ENCODE results near the gene HMGCLL1. TPM values are rescaled to one million over a fixed set of nuclear protein-coding genes. Genes with fewer than 3 reads are reported as not detected.

HMGCLL1 gene
- total RNA-seq, 1 donor from 2014 or later, result 4.8 TPM

DNA sequence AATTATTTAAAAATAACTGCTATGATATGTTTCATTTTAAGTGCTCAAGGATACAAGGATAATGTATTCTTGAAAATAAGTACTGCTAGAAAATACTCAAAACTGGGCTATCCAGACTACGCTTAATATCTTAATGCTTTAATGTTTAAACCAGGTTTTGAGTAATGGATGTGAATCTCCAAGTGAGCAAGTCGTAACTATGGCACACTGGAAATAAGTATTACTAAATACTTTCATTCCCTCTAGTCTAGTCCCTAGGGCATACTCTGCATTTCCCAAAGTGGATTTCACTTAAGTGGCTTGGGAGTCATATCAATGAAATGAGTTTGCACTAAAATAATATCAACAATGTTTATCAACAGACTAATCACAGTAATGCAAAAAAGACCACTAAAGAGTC is 48.1 kb downstream of the HMGCLL1 start:
- no peak for DNase-seq

GRCh38 chr6:55528624-55529023 is 50.4 kb downstream of the HMGCLL1 start:
- DNase-seq, result no peak

DNA sequence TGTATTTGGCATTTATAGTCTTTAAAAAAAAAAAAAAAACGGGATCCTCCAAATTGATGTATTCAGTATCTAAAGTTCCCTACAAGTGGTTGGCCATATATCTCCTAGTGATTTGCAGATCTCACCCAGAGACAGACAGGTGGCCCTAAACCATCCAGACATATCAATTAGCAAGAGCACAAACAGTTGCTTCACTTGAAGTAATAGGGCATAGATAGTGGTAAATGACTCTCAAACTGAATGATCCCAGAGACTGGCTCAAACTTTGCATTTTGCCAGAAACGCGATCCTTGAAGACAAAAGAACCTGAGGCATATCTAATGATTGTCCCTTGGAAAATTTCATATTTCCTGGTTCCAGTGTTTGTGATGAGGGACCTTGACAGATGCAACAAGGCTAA is 54.6 kb downstream of the HMGCLL1 start:
- DNase-seq, result no peak

GRCh38 chr6:55518529-55519060 is 60.4 kb downstream of the HMGCLL1 start:
- DNase-seq, result no peak

- DNase-seq, result no peak
These were observed 62.3 kb downstream of the HMGCLL1 start for GRCh38 chr6:55516736-55517135.

DNA sequence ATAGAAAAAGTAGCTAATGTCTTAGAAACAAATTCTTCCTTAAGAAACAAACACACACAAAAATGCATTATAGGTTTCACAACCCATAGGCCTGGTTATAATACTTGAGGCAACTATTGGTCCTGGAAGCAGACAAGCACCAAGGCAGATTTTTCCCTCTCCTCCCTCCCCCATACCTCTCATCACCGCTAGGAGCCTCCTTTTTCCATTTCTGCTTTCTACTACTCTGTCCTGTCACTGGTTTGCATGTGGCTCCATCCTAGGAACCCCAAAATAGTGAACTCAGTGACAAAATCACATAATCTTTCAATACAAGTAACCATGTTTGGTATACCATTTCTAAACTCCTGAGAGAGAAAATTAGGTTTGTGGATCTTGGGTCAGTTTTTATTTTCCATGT is 66.1 kb downstream of the HMGCLL1 start:
- DNase-seq, result no peak

GRCh38 chr6:55511122-55511800 is 67.7 kb downstream of the HMGCLL1 start:
- DNase-seq, result no peak

GRCh38 chr6:55499591-55499990 is 79.4 kb downstream of the HMGCLL1 start:
- no peak for DNase-seq

- no peak for DNase-seq
These were observed 81.3 kb downstream of the HMGCLL1 start for GRCh38 chr6:55497694-55498093.

DNA sequence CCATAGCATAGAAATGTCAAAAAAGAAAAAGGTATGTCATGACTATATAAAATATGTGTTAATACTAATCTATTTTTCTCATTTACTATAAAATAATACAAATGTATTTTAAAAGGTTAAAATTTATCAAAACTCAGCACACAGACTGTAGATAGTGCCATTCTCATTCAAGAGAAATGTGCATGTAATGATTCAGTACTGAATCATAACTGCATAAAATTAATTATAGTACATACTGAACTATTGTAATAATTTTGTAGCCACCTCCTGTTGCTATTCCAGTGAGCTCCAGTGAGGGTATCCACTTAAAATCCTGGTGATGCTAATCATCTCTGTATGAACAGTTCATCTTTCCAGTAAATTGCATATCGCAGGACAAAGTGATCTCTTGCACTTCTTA is 82.8 kb downstream of the HMGCLL1 start:
- no peak for DNase-seq

- DNase-seq, result no peak
These were observed 83.7 kb downstream of the HMGCLL1 start for GRCh38 chr6:55495277-55495676.

DNA sequence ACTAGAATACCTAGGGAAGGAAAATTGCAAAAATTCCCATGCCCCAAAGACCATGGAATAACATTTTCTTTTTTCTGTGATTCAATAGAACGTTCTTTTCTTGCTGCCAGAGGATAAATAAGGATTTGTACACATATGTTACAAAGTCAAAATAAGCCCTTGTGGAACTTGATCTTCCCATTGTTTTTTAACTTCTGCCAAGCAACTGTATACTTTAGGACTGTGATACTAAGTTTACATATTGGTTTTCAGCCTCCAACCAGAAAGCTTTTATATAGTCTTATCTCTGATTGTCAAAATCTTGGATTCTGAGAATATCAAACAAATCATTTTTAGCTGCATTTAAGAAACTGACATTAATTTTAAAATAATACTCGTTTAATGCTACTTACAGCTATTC is 84.6 kb downstream of the HMGCLL1 start:
- DNase-seq, result no peak

- DNase-seq, result no peak
These were observed 86.7 kb downstream of the HMGCLL1 start for GRCh38 chr6:55492259-55492658.

GRCh38 chr6:55490871-55491270 is 88.1 kb downstream of the HMGCLL1 start:
- DNase-seq, result no peak

GRCh38 chr6:55474382-55474781 is 104.6 kb downstream of the HMGCLL1 start:
- DNase-seq, result no peak

DNA sequence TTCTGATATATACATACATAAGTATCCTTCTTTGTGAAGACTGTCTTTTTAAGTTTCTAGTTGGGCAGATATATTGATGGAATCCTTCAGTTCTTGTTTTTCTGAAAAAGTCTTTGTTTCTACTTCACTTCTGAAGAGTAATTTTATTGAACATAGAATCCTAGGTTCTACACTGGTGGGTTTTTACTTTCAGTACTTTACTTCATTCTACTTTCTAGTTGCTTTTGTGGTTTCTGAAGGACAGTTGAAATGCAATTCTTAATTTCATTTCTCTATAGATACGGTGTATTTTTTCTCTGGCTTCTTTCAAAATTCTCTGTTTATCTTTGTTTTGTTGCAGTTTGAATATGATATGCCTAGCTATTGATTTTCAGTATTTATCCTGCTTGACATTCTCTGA is 105.3 kb downstream of the HMGCLL1 start:
- DNase-seq, result no peak

DNA sequence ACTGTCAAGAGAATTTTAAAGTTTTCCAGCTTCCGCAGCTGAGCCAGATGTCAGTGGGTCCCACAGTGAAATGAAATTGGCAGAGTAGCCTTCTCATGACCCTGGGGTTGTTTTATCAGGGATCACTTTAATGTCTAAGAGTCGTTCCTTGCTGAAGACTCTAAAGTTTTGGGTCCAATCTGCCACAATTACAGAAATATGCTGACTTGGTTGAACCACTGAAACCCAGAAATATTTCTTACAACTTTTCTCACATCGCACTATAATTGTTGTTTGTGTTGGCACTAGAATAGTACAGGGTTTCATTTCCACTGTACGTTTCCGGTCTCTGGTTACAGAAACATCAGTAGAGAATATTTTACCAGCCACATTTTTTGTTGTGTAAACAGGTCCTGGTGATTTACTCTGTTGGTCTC is 109.0 kb downstream of the HMGCLL1 start:
- peak; percentile 15 for DNase-seq

GRCh38 chr6:55456016-55456415 is 123.0 kb downstream of the HMGCLL1 start:
- no peak for DNase-seq

DNA sequence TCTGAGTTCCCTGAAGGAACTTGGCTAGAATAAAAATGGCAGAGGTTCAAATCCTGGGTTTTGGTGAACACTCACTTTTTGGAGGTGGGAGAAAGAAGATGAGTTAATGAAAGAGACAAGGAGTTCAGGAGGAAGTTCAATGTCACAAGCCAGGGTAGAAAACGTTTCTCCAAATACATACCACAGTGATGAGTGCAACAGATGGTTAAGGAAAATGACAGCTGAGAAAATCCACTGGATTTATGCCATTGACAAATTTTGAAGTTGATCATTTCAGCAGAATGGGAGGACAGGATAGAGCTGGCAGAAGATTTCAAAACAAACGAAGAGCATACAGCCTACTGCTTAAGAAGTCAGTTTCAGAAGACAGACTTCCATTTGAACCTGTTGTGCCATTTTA is 129.0 kb downstream of the HMGCLL1 start:
- DNase-seq, result no peak

DNA sequence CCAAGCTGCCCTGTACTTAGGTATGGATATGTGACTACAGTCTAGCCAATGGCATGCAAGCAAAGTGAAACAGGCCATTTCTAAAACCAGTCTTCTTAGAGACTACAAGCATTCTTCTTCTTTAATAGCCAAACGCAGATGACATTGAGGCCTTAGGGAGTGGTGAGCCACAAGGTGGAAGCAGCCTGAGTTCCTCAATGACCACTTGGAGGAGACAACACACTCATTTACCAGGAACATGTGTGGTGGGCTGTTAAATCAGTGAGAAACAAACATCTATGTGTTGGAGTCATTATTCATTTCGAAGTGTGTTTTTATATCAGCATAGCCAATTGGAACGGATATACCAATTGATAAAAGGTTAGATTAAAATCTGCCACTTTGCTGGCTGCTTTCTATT is 129.8 kb downstream of the HMGCLL1 start:
- no peak for DNase-seq

GRCh38 chr6:55448451-55448850 is 130.5 kb downstream of the HMGCLL1 start:
- DNase-seq, result no peak

GRCh38 chr6:55447891-55448290 is 131.1 kb downstream of the HMGCLL1 start:
- DNase-seq, result no peak

- DNase-seq, result peak; percentile 40
These were observed 133.3 kb downstream of the HMGCLL1 start for GRCh38 chr6:55445648-55446204.

Data from skin of body (tissue), 2 donors.